K562 (cell line): Measurements from ENCODE around the gene SMCO3. TPM values are rescaled to one million over a fixed set of nuclear protein-coding genes. Genes with fewer than 3 reads are reported as not detected.

ENCODE experiments used
- ATF7 ChIP-seq: fragments of 450-650 bp; IDR thresholded peaks from 2 replicates; pipeline ENCODE4 v1.7.1; 2014; ENCODE audit warnings: mild to moderate bottlenecking, moderate library complexity
- CHD1 ChIP-seq: fragments of 200-600 bp; sonication (generic); IDR thresholded peaks from one replicate; pipeline ENCODE4 v1.6.1; 2012; ENCODE audit warnings: mild to moderate bottlenecking, moderate library complexity, low read length, inconsistent platforms
- CREB1 ChIP-seq, 2 experiments: sonication (generic) in 1 of 2; formaldehyde crosslinking in 1 of 2; IDR thresholded peaks; 2 replicates each; pipeline versions ENCODE4 v1.6.1 to v1.8.0; 2012 to 2022; ENCODE audit warnings: inconsistent platforms in 1 of 2, mild to moderate bottlenecking in 1 of 2, missing genetic modification reagents in 1 of 2, moderate library complexity in 1 of 2
- CREB5 ChIP-seq: fragments of 250-450 bp; sonication (Bioruptor Pico); IDR thresholded peaks from 2 replicates; pipeline ENCODE4 v1.5.0; 2020; ENCODE audit warnings: mild to moderate bottlenecking
- DDX20 ChIP-seq: fragments of 450-650 bp; IDR thresholded peaks from 2 replicates; pipeline ENCODE4 v1.6.1; 2016; ENCODE audit warnings: missing genetic modification characterization, low read depth, mild to moderate bottlenecking, missing compliant biosample characterization, moderate library complexity
- E2F3 ChIP-seq: fragments of 250-450 bp; sonication (Bioruptor Pico); IDR thresholded peaks from 2 replicates; pipeline ENCODE4 v1.4.0; 2020; ENCODE audit warnings: mild to moderate bottlenecking
- EP400 ChIP-seq: fragments of 450-650 bp; IDR thresholded peaks from 2 replicates; pipeline ENCODE4 v1.6.1; 2017; ENCODE audit warnings: antibody characterized with exemption, mild to moderate bottlenecking, moderate library complexity
- GABPB1 ChIP-seq: sonication (generic); formaldehyde crosslinking; IDR thresholded peaks from 2 replicates; pipeline ENCODE4 v1.8.0; 2022; ENCODE audit warnings: mild to moderate bottlenecking, missing genetic modification reagents
- HNRNPLL ChIP-seq: fragments of 200-400 bp; formaldehyde crosslinking; IDR thresholded peaks from 2 replicates; pipeline ENCODE4 v1.6.1; 2017; ENCODE audit warnings: low read length, low read depth, mild to moderate bottlenecking; ENCODE audit not compliant: poor library complexity, severe bottlenecking
- KHSRP ChIP-seq: fragments of 450-650 bp; IDR thresholded peaks from 2 replicates; pipeline ENCODE4 v1.6.1; 2017
- LEF1 ChIP-seq: fragments of 450-650 bp; IDR thresholded peaks from 2 replicates; pipeline ENCODE4 v1.6.1; 2016; ENCODE audit warnings: mild to moderate bottlenecking
- MEIS2 ChIP-seq: fragments of 450-650 bp; IDR thresholded peaks from 2 replicates; pipeline ENCODE4 v1.6.1; 2014; ENCODE audit warnings: mild to moderate bottlenecking; ENCODE audit not compliant: partially characterized antibody
- MNT ChIP-seq, 2 experiments: fragments of 450-650 bp; conservative IDR thresholded peaks; 2 replicates each; pipeline ENCODE4 v1.6.1; 2017; ENCODE audit warnings: mild to moderate bottlenecking in 2 of 2, moderate library complexity in 2 of 2
- NCOA4 ChIP-seq: fragments of 450-650 bp; IDR thresholded peaks from 2 replicates; pipeline ENCODE4 v1.6.1; 2018; ENCODE audit warnings: mild to moderate bottlenecking; ENCODE audit not compliant: partially characterized antibody
- POU5F1 ChIP-seq: fragments of 150-350 bp; IDR thresholded peaks from 2 replicates; pipeline ENCODE4 v1.6.1; 2014; ENCODE audit warnings: borderline replicate concordance, low read length, low read depth, mild to moderate bottlenecking; ENCODE audit not compliant: partially characterized antibody
- TEAD1 ChIP-seq, 2 experiments: fragments of 450-650 bp in 1 of 2; sonication (generic) in 1 of 2; formaldehyde crosslinking; IDR thresholded peaks; 2 replicates each; pipeline versions ENCODE4 v1.4.0 to v1.8.0; 2020 to 2022; ENCODE audit warnings: mild to moderate bottlenecking in 2 of 2, missing genetic modification reagents in 1 of 2
- TEAD4 ChIP-seq, 2 experiments: sonication (generic) in 1 of 2; formaldehyde crosslinking in 1 of 2; IDR thresholded peaks; 2 replicates each; pipeline versions ENCODE4 v1.6.1 to v1.8.0; 2012 to 2022; ENCODE audit warnings: borderline replicate concordance in 1 of 2, inconsistent platforms in 1 of 2, low read length in 1 of 2, mild to moderate bottlenecking in 1 of 2, missing genetic modification reagents in 1 of 2
- TRIM28 ChIP-seq: fragments of 450-650 bp; IDR thresholded peaks from 2 replicates; pipeline ENCODE4 v1.6.1; 2017
- ZNF263 ChIP-seq: sonication (generic); formaldehyde crosslinking; IDR thresholded peaks from 2 replicates; pipeline ENCODE4 v1.8.0; 2022; ENCODE audit warnings: mild to moderate bottlenecking, missing genetic modification reagents, borderline replicate concordance
- ZNF311 ChIP-seq: fragments of 250-450 bp; sonication (Bioruptor Pico); IDR thresholded peaks from 2 replicates; pipeline ENCODE4 v1.4.0; 2020; ENCODE audit warnings: mild to moderate bottlenecking, moderate library complexity
- ZNF384 ChIP-seq: IDR thresholded peaks from 2 replicates; pipeline ENCODE4 v1.6.1; 2012; ENCODE audit warnings: low read depth, low read length, improper control_type of control experiment
- ZNF57 ChIP-seq: fragments of 450-650 bp; formaldehyde crosslinking; IDR thresholded peaks from 2 replicates; pipeline ENCODE4 v1.4.0; 2020; ENCODE audit warnings: mild to moderate bottlenecking, moderate library complexity
- ZNF639 ChIP-seq, 2 experiments: fragments of 200-800 bp in 1 of 2; sonication (Bioruptor generic) in 1 of 2; sonication (generic) in 1 of 2; formaldehyde crosslinking in 1 of 2; IDR thresholded peaks in 1 of 2; conservative IDR thresholded peaks in 1 of 2; 2 replicates each; pipeline versions ENCODE4 v1.5.0 to v1.6.1; 2016 to 2020; ENCODE audit warnings: missing compliant biosample characterization in 1 of 2, missing genetic modification characterization in 1 of 2, missing genetic modification reagents in 1 of 2
- ZZZ3 ChIP-seq: fragments of 450-650 bp; IDR thresholded peaks from 2 replicates; pipeline ENCODE4 v1.6.1; 2016; ENCODE audit warnings: antibody characterized with exemption, mild to moderate bottlenecking, moderate library complexity
- polyA plus RNA-seq, 8 experiments: library from polyadenylated mRNA; depleted of rRNA in 4 of 8; stranded (reverse) in 5 of 8; unstranded in 3 of 8; fragments of >200 nt; fragmentation: Nextera tagmentation in 2 of 8; fragmentation: Illumina TruSeq in 1 of 8; extraction: Ambion mirVana in 2 of 8; extraction: Trizol in 1 of 8; gene quantifications; 2 replicates each; pipeline versions ENCODE4 v1.2.1 to v1.2.3, GENCODE V29; 2011 to 2014; ENCODE audit warnings: inconsistent platforms in 1 of 8, missing spikeins in 1 of 8
- total RNA-seq, 7 experiments: library from RNA; depleted of rRNA in 6 of 7; stranded (reverse); fragments of >200 nt in 6 of 7; fragmentation: Illumina TruSeq in 2 of 7; extraction: Trizol in 2 of 7; gene quantifications; 2 replicates each; pipeline versions ENCODE4 v1.2.1 to v1.2.3, GENCODE V29; 2011 to 2021; ENCODE audit warnings: low replicate concordance in 1 of 7

SMCO3 gene
- total and polyA plus RNA-seq, 9 of the 15 experiments (the other 6 are each of a cell fraction or from before 2014, with no cell fraction given), result 0.10 to 0.14 TPM; not detected in 7

- peak; percentile 73 for TF ChIP-seq TEAD4 (IDR thresholded peaks at IDR 0.05; ENCODE audit: low read length)
- no peak for TF ChIP-seq TEAD4 (CRISPR knock-in tag; IDR thresholded peaks at IDR 0.05; ENCODE audit: borderline replicate concordance)
- peak; percentile 64 for TF ChIP-seq ATF7
- TF ChIP-seq E2F3 (CRISPR knock-in tag), result no peak
- no peak for TF ChIP-seq ZNF263 (CRISPR knock-in tag)
- TF ChIP-seq ZNF311 (CRISPR knock-in tag), result no peak
- TF ChIP-seq HNRNPLL, result peak; percentile 55
- peak; percentile 33 to 52; a peak in 1 of 4 replicates for TF ChIP-seq MNT (conservative IDR thresholded peaks at IDR 0.05)
- TF ChIP-seq NCOA4, result no peak
- no peak for TF ChIP-seq LEF1
- TF ChIP-seq TRIM28, result no peak
- no peak for TF ChIP-seq ZNF384
- no peak for TF ChIP-seq ZZZ3
- TF ChIP-seq TEAD1 (CRISPR knock-in tag; IDR thresholded peaks at IDR 0.05), result peak in 1 of 2 experiments; percentile 86; a peak in 1 of 4 replicates
- no peak for TF ChIP-seq MEIS2
- TF ChIP-seq CHD1, result peak; percentile 71
- no peak for TF ChIP-seq DDX20 (tag)
- no peak for TF ChIP-seq POU5F1
- TF ChIP-seq CREB5 (CRISPR knock-in tag), result no peak
- TF ChIP-seq CREB1 (IDR thresholded peaks at IDR 0.05), result peak; percentile 53; the same call in 1 of the 2 replicates
- no peak for TF ChIP-seq CREB1 (CRISPR knock-in tag; IDR thresholded peaks at IDR 0.05)
- 0 out of 4 replicates have a peak, but pooled peaks of 1 of the 2 experiments have one; percentile 18 for TF ChIP-seq ZNF639 (CRISPR knock-in tag; conservative IDR thresholded peaks at IDR 0.05 in 1 of 2, IDR thresholded peaks at IDR 0.05 in 1 of 2)
- TF ChIP-seq ZNF57 (CRISPR knock-in tag), result no peak
- TF ChIP-seq EP400, result peak; percentile 68
- peak; percentile 91; the same call in 1 of the 2 replicates for TF ChIP-seq GABPB1 (CRISPR knock-in tag)
- TF ChIP-seq KHSRP, result no peak
Observed at GRCh38 chr12:14803011-14803829, 10.8 kb downstream of the SMCO3 start, which contains the start of the genes C12orf60 and WBP11 (continued).
